ENCODE measurements around the gene DLX2.

Gene DLX2

GRCh38 chr2:172052000-172052983 is 50.4 kb downstream of the DLX2 start:
- peak; percentile 27 for DNase-seq

DNA sequence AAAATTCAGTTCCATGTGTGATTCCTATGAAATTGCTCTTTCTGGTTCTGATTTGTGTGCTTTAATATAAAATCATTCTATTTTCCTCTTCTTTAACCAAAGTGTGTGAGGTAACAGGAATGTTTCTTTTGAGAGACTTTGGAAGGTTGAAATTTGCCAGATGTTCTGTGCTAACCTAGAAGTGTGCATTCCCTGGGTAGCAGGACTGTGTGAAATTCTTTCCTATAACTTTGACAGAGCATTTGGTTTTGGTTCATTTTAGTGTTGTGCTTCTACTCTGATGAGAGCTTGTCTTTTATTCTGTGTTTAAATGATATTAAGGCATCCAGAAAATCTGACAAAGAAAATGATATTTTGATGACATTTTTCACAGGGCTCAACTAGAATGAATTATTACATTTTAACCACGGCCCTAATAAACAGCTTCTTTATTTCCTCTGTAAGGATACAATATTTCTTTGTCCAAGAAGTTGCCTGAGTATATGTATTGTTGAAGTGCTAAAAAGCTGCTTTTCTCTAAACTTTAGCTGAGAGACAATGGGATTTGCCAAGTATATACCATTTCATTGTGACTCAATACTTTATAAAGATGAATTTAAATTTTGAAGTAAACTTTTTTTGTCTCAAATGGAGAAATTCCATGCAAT is 52.1 kb downstream of the DLX2 start:
- no peak for DNase-seq

GRCh38 chr2:172049567-172050120 is 53.1 kb downstream of the DLX2 start:
- DNase-seq: no peak

Measured in eye (tissue), 1 donor.